GM18498 (cell line): ENCODE data around the gene KIAA0825.
A peak's percentile ranks its signal among the peaks of the same experiment; 100 is the strongest.
"Not testable (repeated sequence)": the region's sequence is repeated elsewhere in the genome, so short reads cannot be mapped to it uniquely, and the experiment has no call there.

Experiments used
- ATAC-seq: cut with Tn5 transposase; IDR thresholded peaks from one replicate; pipeline ENCODE4 v1.9.1; 2021; ENCODE audit warnings: mild to moderate bottlenecking, moderate library complexity; ENCODE audit not compliant: unreplicated experiment

KIAA0825 gene

DNA sequence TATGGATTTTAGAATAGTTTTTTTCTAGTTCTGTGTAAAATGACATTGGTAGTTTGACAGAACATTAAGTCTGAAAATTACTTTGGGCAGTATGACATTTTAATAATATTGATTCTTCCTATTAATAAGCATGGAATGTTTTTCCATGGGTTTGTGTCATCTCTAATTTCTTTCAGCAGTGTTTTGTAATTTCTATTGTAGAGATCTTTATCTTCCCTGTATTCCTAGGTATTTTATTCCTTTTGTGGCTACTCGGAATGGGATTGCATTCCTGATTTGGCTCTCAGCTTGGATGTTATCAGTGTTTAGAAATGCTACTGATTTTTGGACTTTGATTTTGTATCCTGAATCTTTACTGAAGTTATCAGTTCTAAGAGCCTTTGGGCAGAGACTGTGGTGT, 420.4 kb downstream of the KIAA0825 start:
- ATAC-seq, result no peak

- ATAC-seq, result no peak
These were observed 421.5 kb downstream of the KIAA0825 start for GRCh38 chr5:94196953-94197352.

- ATAC-seq, result no peak
These were observed 425.6 kb downstream of the KIAA0825 start for GRCh38 chr5:94192658-94193391.

- no peak for ATAC-seq
These were observed 426.8 kb downstream of the KIAA0825 start for GRCh38 chr5:94191604-94192003.

GRCh38 chr5:94188725-94189124, 429.7 kb downstream of the KIAA0825 start:
- ATAC-seq, result no peak

DNA sequence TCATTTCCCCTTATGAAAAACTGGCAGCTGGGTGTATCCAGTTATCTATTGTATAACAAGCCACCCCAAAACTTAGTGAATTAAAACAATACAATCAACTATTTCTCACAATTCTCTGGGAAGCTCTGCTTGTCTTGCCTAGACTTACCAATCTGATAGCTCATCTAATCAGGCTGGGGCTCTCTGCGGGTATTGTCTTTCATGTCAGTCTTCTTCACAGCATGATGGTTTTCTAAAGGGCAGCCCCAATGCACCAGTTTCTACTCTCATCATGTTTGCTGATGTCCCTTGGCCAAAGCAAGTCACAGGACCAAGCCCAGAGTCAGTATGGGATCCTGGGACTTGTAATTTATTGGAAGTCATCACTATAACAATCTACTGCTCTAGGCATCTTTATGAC, 433.5 kb downstream of the KIAA0825 start:
- ATAC-seq, result no peak

DNA sequence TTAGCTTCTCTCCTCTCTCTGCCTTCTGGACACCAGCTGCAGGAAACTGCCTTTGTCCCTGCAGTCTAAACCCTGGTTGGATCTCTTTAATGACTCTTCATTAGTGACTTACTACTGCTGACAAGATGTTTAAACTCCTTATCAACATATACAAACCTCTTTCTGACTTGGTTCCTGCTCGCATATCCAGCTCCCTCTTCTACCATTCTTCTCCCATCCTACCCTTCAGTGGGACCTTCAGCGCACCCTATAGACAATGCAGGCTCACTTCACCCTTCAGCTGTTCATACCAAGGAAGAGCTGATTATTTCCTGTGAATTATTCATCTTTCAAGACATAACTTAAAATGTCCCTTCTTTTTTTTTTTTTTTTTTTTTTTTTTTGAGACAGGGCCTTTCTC, 436.5 kb downstream of the KIAA0825 start:
- no peak for ATAC-seq

DNA sequence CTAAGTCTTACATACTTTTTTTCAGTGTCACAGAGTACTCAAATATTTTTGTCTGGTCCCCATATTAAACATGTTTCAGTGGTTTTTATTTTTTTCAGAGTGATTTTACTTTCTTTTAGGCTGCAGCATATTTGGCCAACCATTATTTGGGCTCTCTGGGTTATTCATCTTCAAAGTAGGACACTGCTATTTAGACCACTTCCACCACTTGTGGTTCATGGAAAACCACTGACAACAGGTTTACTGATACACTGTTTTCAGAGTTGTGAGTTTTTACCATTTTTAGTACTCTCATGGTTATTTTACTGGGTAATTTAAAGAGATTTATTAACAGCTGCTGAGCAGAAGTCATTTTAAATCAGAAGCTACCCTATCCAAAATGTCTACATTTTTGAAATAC, 437.6 kb downstream of the KIAA0825 start:
- no peak for ATAC-seq

DNA sequence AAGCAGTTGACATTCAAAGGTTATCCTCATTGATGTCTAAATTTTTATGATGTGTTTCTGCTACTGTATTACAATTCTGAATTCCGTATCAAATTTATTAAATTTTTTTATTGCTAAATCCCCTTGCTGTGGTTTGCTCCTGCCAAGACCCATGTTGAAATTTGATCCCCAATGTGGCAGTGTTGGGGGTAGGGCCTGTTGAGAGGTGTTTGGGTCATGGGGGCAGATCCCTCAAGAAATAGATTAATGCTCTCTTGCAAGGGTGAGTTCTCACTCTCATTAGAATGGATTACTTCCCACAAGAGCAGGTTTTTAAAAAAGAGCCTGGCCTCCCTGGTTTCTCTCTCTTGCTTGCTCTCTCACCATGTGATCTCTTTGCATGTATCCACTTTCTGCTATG, 442.5 kb downstream of the KIAA0825 start:
- no peak for ATAC-seq

- no peak for ATAC-seq
These were observed 443.5 kb downstream of the KIAA0825 start for GRCh38 chr5:94174748-94175411.

DNA sequence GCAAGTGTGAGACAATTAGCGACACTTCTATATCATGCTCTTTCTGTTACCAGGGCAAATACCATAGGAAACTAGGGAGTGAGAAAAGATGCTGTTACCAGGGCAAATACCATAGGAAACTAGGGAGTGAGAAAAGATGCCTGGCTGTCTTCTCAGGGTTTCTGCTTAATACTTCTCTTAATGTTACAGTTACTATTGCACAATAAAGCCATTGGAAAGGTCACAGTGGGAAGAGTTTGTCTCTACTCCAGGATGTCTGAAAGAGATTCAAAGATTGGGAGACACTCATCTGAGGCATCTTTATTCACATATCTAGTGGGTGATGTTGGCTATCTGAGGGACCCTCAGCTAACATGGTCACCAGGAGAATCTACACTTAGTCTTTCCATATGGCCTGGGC, 445.3 kb downstream of the KIAA0825 start:
- no peak for ATAC-seq

DNA sequence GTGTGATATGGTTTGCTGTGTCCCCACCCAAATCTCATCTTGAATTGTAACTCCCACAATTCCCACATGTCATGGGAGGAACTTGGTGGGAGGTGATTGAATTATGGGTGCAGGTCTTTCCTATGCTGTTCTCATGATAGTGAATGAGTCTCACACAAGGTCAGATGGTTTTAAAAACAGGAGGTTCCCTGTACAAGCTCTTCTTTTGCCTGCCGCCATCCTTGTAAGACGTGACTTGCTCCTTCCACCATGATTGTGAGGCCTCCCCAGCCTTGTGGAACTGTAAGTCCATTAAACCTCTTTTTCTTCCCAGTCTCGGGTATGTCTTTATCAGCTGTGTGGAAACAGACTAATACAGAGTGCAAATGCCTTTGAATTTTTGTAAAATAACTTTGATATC, 447.3 kb downstream of the KIAA0825 start:
- not testable (repeated sequence) for ATAC-seq

DNA sequence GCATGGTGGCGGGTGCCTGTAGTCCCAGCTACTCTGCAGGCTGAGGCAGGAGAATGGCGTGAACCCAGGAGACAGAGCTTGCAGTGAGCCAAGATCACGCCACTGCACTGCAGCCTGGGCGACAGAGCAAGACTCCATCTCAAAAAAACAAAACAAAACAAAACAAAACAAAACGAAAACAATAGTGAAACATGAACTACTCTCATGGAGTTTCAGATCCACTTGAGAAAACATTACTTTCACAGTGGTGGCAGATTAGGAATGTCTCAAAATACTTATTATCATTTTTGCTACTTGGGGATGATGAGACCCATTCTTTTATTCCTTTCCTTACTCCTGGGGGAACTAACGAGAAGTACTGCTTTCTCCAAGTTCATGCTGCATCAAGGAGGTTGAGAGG, 448.2 kb downstream of the KIAA0825 start:
- ATAC-seq, result peak; percentile 81

DNA sequence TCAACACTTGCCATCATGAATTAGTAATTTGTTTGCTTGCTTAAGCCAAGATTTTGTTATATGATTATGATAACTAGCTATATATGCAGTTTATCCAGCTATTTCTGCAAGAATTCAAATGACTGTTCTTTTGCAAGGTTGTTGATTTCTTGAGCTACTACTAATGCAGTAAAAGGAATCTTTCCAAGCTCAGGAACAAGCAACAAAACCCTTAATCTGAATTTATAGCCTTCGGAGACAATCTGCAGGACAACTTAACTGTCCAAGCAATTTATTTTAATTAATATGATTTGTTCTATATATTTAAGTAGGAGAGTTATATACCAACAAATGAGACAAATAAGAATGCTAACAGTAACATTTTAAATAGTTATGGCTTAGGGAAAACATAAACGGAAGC, 450.3 kb downstream of the KIAA0825 start:
- ATAC-seq, result no peak

- no peak for ATAC-seq
These were observed 456.6 kb downstream of the KIAA0825 start for GRCh38 chr5:94161801-94162200.

- no peak for ATAC-seq
These were observed 459.3 kb downstream of the KIAA0825 start for GRCh38 chr5:94159144-94159543.

DNA sequence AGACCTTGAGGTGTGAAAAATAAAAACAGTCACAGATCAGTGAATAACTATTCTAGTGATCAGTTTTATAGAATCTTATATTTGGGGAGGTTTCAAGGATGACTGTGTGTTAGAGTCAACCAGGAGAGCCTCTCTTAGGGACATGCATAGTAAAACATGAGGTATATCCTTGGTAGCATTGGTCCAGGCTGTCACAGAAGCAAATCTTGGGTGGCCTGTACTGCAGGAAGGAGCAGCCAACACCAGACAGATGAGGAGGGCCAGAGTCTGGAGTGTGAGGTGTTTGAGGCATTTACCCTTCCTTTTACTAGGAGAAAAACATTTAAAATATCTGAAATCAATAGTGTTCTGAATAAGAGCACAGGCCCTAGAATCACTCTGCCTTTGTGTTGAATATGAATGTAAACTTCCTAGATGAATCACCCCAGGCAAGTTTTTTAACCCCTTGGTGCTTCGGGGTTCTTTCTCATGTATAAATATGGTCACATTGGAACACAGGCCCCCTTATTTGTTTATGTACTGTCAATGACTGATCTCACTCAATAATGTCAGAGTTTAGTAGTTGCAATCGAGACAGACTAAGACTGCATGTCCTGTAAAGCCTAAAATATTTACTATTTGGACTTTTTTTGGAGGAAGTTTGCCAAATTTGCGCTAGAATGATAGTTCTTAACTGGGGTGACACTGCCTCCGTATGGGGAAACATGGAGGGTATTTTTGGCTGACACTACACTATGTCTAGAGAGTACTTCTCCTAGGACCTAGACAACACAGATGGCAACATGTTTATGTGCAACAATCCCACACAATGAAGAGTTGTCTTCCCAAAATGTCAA, 460.5 kb downstream of the KIAA0825 start:
- ATAC-seq, result no peak

DNA sequence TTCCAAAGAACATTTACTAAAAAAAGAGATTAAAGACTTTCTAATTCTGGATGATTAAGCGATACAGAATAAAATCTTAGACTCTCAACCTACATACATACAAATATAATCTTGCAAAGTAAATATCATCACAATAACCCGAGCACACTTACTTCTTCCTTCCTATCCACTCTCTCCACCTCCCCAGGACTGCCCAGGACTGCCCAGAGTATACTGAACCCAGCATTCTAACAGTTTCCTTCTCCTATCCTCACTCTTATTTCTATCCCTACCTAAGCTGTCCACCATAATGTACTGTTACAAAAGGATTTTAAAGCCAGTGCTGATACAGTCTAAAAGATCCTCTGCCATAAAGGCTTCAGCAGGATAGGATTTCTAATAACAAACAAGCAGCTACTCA, 463.7 kb downstream of the KIAA0825 start:
- no peak for ATAC-seq

GRCh38 chr5:94153736-94154450, 464.5 kb downstream of the KIAA0825 start:
- no peak for ATAC-seq

DNA sequence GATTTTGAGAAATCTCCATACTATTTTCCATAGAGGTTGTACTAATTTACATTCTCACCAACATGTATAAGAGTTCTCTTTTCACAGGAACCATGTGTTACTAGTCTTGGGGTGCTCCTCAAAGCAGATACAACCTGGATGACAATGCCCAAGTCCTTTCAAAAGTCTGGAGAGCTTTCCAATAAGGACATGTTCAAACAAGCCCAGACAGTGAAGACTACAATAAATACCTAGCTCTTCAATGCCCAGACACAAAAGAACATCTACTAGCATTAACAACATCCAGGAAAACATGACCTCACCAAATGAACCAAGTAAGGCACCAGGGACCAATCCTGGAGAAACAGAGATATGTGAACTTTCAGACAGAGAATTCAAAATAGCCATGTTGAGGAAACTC, 474.8 kb downstream of the KIAA0825 start:
- not testable (repeated sequence) for ATAC-seq

DNA sequence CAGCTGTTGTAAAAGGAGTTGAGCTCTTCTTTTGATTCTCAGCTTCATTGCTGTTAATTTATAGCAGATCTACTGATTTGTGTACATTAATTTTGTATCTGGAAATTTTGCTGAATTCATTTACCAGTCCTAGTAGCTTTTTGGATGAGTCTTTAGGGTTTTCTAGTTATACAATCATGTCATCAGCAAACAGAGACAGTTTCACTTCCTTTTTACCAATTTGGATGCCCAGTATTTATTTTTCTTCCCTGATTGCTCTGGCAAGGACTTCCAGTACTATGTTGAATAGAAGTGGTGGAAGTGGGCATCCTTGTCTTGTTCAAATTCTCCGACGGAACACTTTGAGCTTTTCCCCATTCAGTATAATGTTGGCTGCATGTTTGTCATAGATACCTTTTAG, 478.1 kb downstream of the KIAA0825 start:
- ATAC-seq, result no peak
